GM19023 (cell line): ENCODE data around the gene DCTN3.

ENCODE experiments used
- ATAC-seq: cut with Tn5 transposase; IDR thresholded peaks from one replicate; pipeline ENCODE4 v1.9.1; 2021; ENCODE audit warnings: mild to moderate bottlenecking, moderate library complexity; ENCODE audit not compliant: unreplicated experiment

The DCTN3 gene

GRCh38 chr9:34624475-34625185 lies 4.3 kb upstream of the DCTN3 start:
- ATAC-seq, result no peak

GRCh38 chr9:34623374-34624235 lies 3.3 kb upstream of the DCTN3 start:
- ATAC-seq, result no peak

- ATAC-seq, result no peak
These were observed 5.2 kb downstream of the DCTN3 start for GRCh38 chr9:34615132-34615531.

- no peak for ATAC-seq
These were observed 7.4 kb downstream of the DCTN3 start for GRCh38 chr9:34612788-34613390.

- ATAC-seq, result peak; percentile 91
These were observed 8.2 kb downstream of the DCTN3 start, which contains the start of gene RPP25L for GRCh38 chr9:34611811-34612787. Gene RPP25L (minus strand): TSS chr9:34612097. CDS start chr9:34611296, 801 bp downstream.

- peak; percentile 15 for ATAC-seq
These were observed 9.0 kb downstream of the DCTN3 start for GRCh38 chr9:34611251-34611810.

GRCh38 chr9:34610434-34611206 lies 9.7 kb downstream of the DCTN3 start:
- no peak for ATAC-seq

- ATAC-seq, result no peak
These were observed 13.0 kb downstream of the DCTN3 start for GRCh38 chr9:34607331-34607730.

GRCh38 chr9:34606905-34607304 lies 13.4 kb downstream of the DCTN3 start:
- no peak for ATAC-seq

- no peak for ATAC-seq
These were observed 14.1 kb downstream of the DCTN3 start for GRCh38 chr9:34606190-34606589.

GRCh38 chr9:34603610-34604231 lies 16.6 kb downstream of the DCTN3 start:
- ATAC-seq, result peak; percentile 87

GRCh38 chr9:34601937-34602573 lies 18.2 kb downstream of the DCTN3 start:
- no peak for ATAC-seq

GRCh38 chr9:34600908-34601307 lies 19.4 kb downstream of the DCTN3 start:
- ATAC-seq, result no peak

GRCh38 chr9:34599546-34599945 lies 20.7 kb downstream of the DCTN3 start:
- no peak for ATAC-seq

GRCh38 chr9:34594177-34594576 lies 26.1 kb downstream of the DCTN3 start:
- no peak for ATAC-seq

GRCh38 chr9:34592895-34593601 lies 27.2 kb downstream of the DCTN3 start:
- no peak for ATAC-seq

- no peak for ATAC-seq
These were observed 28.1 kb downstream of the DCTN3 start for GRCh38 chr9:34591917-34592866.
